Measurements from ENCODE around the gene CCDC175.

The CCDC175 gene

DNA sequence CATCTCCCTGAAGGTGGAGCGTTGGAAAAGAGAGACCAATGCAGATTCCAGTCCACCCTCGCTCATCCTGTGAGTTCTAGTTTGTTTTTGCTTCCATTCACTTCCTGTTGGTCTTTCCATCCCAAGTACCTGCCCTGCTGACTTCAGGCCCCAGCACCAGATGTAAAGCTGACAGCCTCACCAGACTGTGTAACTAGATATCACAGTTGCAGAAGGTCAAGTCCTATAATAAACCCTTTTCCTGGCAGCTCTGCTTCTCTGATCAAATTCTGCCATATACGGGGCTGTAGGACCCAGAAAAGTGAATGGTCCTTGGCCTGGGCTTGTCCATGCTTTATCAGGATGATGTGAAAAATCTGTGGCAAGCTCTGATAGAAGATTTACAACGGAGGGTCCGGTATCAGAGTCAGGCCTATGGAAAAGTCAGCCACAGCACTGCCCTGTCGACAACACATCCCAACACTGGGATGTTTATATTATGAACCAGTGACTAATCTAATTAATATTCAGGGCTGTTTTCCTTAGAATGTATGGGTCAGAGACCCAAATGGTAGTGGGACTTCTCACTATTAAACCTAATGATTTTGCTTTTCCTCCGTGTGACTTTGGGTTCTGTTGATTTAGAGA, 42.1 kb downstream of the CCDC175 start:
- Histone ChIP-seq H3K23ac (ENCODE audit: low read length) (no peak overlapping the region), H3K36me3 (ENCODE audit: control insufficient read depth in 1 of 2, insufficient read depth in 2 of 2, low read length in 2 of 2) (no peaks in the 10 kb centered on the region), H4K91ac (ENCODE audit: low read depth, low read length) (no peak overlapping the region), H3K9ac (ENCODE audit: low read length) (no peak overlapping the region), H3K4me1 (ENCODE audit: control insufficient read depth in 1 of 2, insufficient read depth in 2 of 2, low read length in 2 of 2) (no peaks in the 10 kb centered on the region), H4K12ac (ENCODE audit: low read depth, low read length) (no peak overlapping the region), H2AK5ac (ENCODE audit: low read length) (no peak overlapping the region), H3K4me2 (ENCODE audit: low read length) (no peak overlapping the region), H3K79me2 (ENCODE audit: control insufficient read depth, insufficient read depth, low read length, poor library complexity) (no peaks in the 10 kb centered on the region), H2BK120ac (ENCODE audit: insufficient read depth, low read length, poor library complexity) (no peak overlapping the region), H3K9me3 (ENCODE audit: insufficient read depth, low read depth, low read length) (no peaks in the 10 kb centered on the region), H2AFZ (ENCODE audit: insufficient read depth, low read length, poor library complexity) (no peak overlapping the region), H3K14ac (ENCODE audit: low read length) (no peak overlapping the region), H3K4me3 (ENCODE audit: low read depth, low read length) (no peak overlapping the region), H3K18ac (ENCODE audit: low read length) (no peak overlapping the region), H3K27me3 (ENCODE audit: insufficient read depth, low read length) (no peaks in the 10 kb centered on the region), H4K8ac (ENCODE audit: low read depth, low read length) (no peak overlapping the region), H3K79me1 (ENCODE audit: low read length) (no peaks in the 10 kb centered on the region), H3K27ac (ENCODE audit: low read depth, low read length) (no peak overlapping the region), H2BK12ac (ENCODE audit: low read length) (no peak overlapping the region), H3K4ac (ENCODE audit: low read depth, low read length) (no peak overlapping the region), H2BK5ac (ENCODE audit: low read depth, low read length, poor library complexity) (no peak overlapping the region)
- no CpG with 5 or more reads among the region's 7 CpGs for WGBS (ENCODE audit: extremely low coverage, insufficient coverage, insufficient read length)
- DNase-seq = no peak

DNA sequence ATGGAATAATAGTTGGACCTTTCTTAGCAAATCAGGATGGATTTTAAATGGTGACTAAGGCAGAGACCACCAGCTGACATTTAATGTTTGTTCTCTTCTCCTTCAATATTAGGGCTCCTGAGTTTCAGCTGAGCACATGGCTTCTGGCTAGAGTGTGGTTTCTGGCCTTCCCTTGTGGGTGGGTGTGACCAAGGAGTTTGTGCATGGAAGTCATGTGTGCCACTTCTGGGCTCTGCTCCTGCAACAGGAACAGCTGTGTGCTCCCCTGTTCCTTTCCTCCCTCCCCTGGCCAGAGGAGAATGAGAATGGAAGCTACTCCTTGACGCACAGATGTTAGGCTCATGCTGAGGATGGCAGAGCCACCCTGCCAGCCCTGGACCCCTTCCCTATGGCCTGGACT, 44.2 kb downstream of the CCDC175 start:
- H2BK120ac ChIP-seq (ENCODE audit: insufficient read depth, low read length, poor library complexity) = no peak overlapping the region
- H3K14ac ChIP-seq (ENCODE audit: low read length) = no peak overlapping the region
- H3K79me1 ChIP-seq (ENCODE audit: low read length) = no peaks in the 10 kb centered on the region
- no peak overlapping the region for H4K91ac ChIP-seq (ENCODE audit: low read depth, low read length)
- H4K8ac ChIP-seq (ENCODE audit: low read depth, low read length) = no peak overlapping the region
- no peaks in the 10 kb centered on the region for H3K27me3 ChIP-seq (ENCODE audit: insufficient read depth, low read length)
- no peaks in the 10 kb centered on the region for H3K9me3 ChIP-seq (ENCODE audit: insufficient read depth, low read depth, low read length)
- H2BK12ac ChIP-seq (ENCODE audit: low read length) = no peak overlapping the region
- no peak overlapping the region for H3K27ac ChIP-seq (ENCODE audit: low read depth, low read length)
- H2BK5ac ChIP-seq (ENCODE audit: low read depth, low read length, poor library complexity) = no peak overlapping the region
- no peaks in the 10 kb centered on the region for H3K4me1 ChIP-seq (ENCODE audit: control insufficient read depth in 1 of 2, insufficient read depth in 2 of 2, low read length in 2 of 2)
- H3K36me3 ChIP-seq (ENCODE audit: control insufficient read depth in 1 of 2, insufficient read depth in 2 of 2, low read length in 2 of 2) = no peaks in the 10 kb centered on the region
- WGBS (ENCODE audit: extremely low coverage, insufficient coverage, insufficient read length) = no CpG with 5 or more reads among the region's 1 CpG
- H3K4me2 ChIP-seq (ENCODE audit: low read length) = no peak overlapping the region
- H3K23ac ChIP-seq (ENCODE audit: low read length) = no peak overlapping the region
- H4K12ac ChIP-seq (ENCODE audit: low read depth, low read length) = no peak overlapping the region
- no peak overlapping the region for H3K4me3 ChIP-seq (ENCODE audit: low read depth, low read length)
- H3K9ac ChIP-seq (ENCODE audit: low read length) = no peak overlapping the region
- H3K79me2 ChIP-seq (ENCODE audit: control insufficient read depth, insufficient read depth, low read length, poor library complexity) = no peaks in the 10 kb centered on the region
- no peak overlapping the region for H2AFZ ChIP-seq (ENCODE audit: insufficient read depth, low read length, poor library complexity)
- DNase-seq = no peak
- H3K4ac ChIP-seq (ENCODE audit: low read depth, low read length) = no peak overlapping the region
- no peak overlapping the region for H3K18ac ChIP-seq (ENCODE audit: low read length)
- H2AK5ac ChIP-seq (ENCODE audit: low read length) = no peak overlapping the region

DNA sequence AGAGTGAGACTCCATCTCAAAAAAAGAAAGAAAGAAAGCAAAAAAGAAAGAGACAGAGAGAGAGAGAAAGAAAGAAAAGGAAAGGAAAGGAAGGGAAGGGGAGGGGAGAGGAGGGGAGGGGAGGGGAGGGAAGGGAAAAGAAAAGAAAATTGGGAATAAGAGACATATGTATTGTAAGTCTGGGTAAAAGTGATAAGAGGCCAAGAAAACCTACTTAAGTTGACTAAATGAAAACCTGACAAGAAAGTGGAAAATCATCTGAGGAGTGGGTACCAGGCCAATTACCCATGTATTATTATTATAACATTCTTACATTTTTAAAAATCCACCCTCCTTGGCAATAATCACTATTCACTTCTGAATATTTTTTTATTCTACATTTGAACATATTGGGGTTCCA, 46.3 kb downstream of the CCDC175 start:
- Histone ChIP-seq H3K4ac (ENCODE audit: low read depth, low read length) (no peak overlapping the region), H2BK5ac (ENCODE audit: low read depth, low read length, poor library complexity) (no peak overlapping the region), H3K36me3 (ENCODE audit: control insufficient read depth in 1 of 2, insufficient read depth in 2 of 2, low read length in 2 of 2) (no peaks in the 10 kb centered on the region), H3K14ac (ENCODE audit: low read length) (no peak overlapping the region), H2BK12ac (ENCODE audit: low read length) (no peak overlapping the region), H4K8ac (ENCODE audit: low read depth, low read length) (no peak overlapping the region), H3K23ac (ENCODE audit: low read length) (no peak overlapping the region), H3K9ac (ENCODE audit: low read length) (no peak overlapping the region), H3K27me3 (ENCODE audit: insufficient read depth, low read length) (no peaks in the 10 kb centered on the region), H3K18ac (ENCODE audit: low read length) (no peak overlapping the region), H3K79me1 (ENCODE audit: low read length) (no peaks in the 10 kb centered on the region), H2AK5ac (ENCODE audit: low read length) (no peak overlapping the region), H3K9me3 (ENCODE audit: insufficient read depth, low read depth, low read length) (no peaks in the 10 kb centered on the region), H2AFZ (ENCODE audit: insufficient read depth, low read length, poor library complexity) (no peak overlapping the region), H3K4me2 (ENCODE audit: low read length) (no peak overlapping the region), H3K4me1 (ENCODE audit: control insufficient read depth in 1 of 2, insufficient read depth in 2 of 2, low read length in 2 of 2) (no peaks in the 10 kb centered on the region), H3K79me2 (ENCODE audit: control insufficient read depth, insufficient read depth, low read length, poor library complexity) (no peaks in the 10 kb centered on the region), H3K4me3 (ENCODE audit: low read depth, low read length) (no peak overlapping the region), H4K12ac (ENCODE audit: low read depth, low read length) (no peak overlapping the region), H4K91ac (ENCODE audit: low read depth, low read length) (no peak overlapping the region), H2BK120ac (ENCODE audit: insufficient read depth, low read length, poor library complexity) (no peak overlapping the region), H3K27ac (ENCODE audit: low read depth, low read length) (no peak overlapping the region)
- DNase-seq = no peak

DNA sequence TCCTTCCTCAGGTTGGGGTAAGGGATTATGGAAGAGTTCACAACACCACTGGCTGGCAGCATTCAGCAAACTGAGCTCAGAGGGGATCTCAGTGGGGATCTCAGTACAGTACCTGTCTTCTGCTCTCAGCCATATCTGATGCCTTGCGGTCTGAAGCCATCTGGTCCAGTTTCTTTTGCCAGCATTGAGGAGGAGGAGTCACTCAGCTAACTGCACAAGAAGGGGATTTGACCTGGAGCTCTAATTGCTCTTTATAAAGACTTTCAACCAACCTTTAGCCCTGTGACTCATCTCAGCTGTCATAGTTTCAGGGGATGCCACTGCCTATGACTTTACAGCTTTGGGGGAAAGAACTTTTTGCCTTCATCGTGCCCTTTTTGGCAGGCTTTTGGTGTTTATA, 47.4 kb downstream of the CCDC175 start:
- Histone ChIP-seq H3K18ac (ENCODE audit: low read length) (no peak overlapping the region), H3K36me3 (ENCODE audit: control insufficient read depth in 1 of 2, insufficient read depth in 2 of 2, low read length in 2 of 2) (no peaks in the 10 kb centered on the region), H4K91ac (ENCODE audit: low read depth, low read length) (no peak overlapping the region), H3K4me1 (ENCODE audit: control insufficient read depth in 1 of 2, insufficient read depth in 2 of 2, low read length in 2 of 2) (no peaks in the 10 kb centered on the region), H3K27me3 (ENCODE audit: insufficient read depth, low read length) (no peaks in the 10 kb centered on the region), H2AK5ac (ENCODE audit: low read length) (no peak overlapping the region), H3K4ac (ENCODE audit: low read depth, low read length) (no peak overlapping the region), H2AFZ (ENCODE audit: insufficient read depth, low read length, poor library complexity) (no peak overlapping the region), H3K9ac (ENCODE audit: low read length) (no peak overlapping the region), H3K9me3 (ENCODE audit: insufficient read depth, low read depth, low read length) (no peaks in the 10 kb centered on the region), H4K8ac (ENCODE audit: low read depth, low read length) (no peak overlapping the region), H3K27ac (ENCODE audit: low read depth, low read length) (no peak overlapping the region), H3K79me1 (ENCODE audit: low read length) (no peaks in the 10 kb centered on the region), H2BK120ac (ENCODE audit: insufficient read depth, low read length, poor library complexity) (no peak overlapping the region), H3K23ac (ENCODE audit: low read length) (no peak overlapping the region), H3K79me2 (ENCODE audit: control insufficient read depth, insufficient read depth, low read length, poor library complexity) (no peaks in the 10 kb centered on the region), H4K12ac (ENCODE audit: low read depth, low read length) (no peak overlapping the region), H3K4me2 (ENCODE audit: low read length) (no peak overlapping the region), H2BK12ac (ENCODE audit: low read length) (no peak overlapping the region), H3K14ac (ENCODE audit: low read length) (no peak overlapping the region), H2BK5ac (ENCODE audit: low read depth, low read length, poor library complexity) (no peak overlapping the region), H3K4me3 (ENCODE audit: low read depth, low read length) (no peak overlapping the region)
- no peak for DNase-seq
- WGBS (ENCODE audit: extremely low coverage, insufficient coverage, insufficient read length) = no CpG with 5 or more reads among the region's 2 CpGs
